Measurements from ENCODE around the gene DOC2B. TPM values are rescaled to one million over a fixed set of nuclear protein-coding genes. Genes with fewer than 3 reads are reported as not detected.
"Not testable (repeated sequence)": the region's sequence is repeated elsewhere in the genome, so short reads cannot be mapped to it uniquely, and the experiment has no call there.

Gene DOC2B
- total RNA-seq, 4 donors from 2014 or later = 2.0 to 8.7 (median 5.2) TPM

DNA sequence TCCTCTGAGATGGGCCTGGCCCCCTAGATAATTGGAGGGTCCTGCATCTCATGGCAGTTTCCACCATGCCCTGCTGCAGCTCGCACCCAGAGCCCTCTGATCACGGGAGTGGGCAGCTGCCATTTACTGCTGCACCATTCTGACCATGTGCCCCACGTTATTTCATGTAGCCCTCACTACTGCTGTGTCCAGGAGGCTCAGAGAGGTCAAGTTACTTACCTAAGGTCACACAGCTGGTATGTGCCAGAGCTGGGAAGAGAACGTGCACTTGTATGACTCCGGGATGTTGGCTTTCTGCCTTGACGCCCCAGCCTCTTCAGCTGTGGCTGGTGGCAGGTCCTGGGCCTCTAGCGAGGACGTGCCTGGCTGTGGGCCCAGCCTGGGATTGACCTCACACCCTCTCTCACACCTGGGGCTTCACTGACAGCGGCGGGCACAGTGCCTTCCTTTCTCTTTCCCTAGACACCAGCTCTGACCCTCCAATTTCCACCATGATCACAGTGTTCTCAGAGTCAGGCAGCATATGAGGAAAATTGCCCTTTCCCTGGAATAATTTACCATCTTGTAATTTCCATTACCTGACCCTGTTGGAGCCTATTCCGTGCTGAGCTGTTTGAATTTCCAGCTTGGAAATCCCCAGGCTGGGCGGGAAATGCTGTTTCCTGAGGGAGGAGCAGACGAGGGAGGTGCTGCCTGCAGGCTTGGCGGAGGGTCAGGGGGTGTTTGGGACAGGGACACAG is 18.5 kb upstream of the DOC2B start:
- intact Hi-C loops (cut with DNase I; ENCODE audit: low total_unique reads) = no loop called here
- no peak for DNase-seq (ENCODE audit: low spot score in 2 of 2)
- TF ChIP-seq, protein P1, sequence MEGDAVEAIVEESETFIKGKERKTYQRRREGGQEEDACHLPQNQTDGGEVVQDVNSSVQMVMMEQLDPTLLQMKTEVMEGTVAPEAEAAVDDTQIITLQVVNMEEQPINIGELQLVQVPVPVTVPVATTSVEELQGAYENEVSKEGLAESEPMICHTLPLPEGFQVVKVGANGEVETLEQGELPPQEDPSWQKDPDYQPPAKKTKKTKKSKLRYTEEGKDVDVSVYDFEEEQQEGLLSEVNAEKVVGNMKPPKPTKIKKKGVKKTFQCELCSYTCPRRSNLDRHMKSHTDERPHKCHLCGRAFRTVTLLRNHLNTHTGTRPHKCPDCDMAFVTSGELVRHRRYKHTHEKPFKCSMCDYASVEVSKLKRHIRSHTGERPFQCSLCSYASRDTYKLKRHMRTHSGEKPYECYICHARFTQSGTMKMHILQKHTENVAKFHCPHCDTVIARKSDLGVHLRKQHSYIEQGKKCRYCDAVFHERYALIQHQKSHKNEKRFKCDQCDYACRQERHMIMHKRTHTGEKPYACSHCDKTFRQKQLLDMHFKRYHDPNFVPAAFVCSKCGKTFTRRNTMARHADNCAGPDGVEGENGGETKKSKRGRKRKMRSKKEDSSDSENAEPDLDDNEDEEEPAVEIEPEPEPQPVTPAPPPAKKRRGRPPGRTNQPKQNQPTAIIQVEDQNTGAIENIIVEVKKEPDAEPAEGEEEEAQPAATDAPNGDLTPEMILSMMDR (IDR thresholded peaks at IDR 0.05) = no peak
- TF ChIP-seq POLR2A (IDR thresholded peaks at IDR 0.05) = no peak
- H3K4me3 ChIP-seq (ENCODE audit: low read depth, poor library complexity, severe bottlenecking) = no peak overlapping the region
- WGBS, 2 donors = 30 to 39% methylated on average over 14 of the region's 14 CpGs

GRCh38 chr17:199191-199604 is 17.7 kb upstream of the DOC2B start:
- no peak for DNase-seq (ENCODE audit: low spot score in 2 of 2)
- WGBS, 2 donors = 12 to 18% methylated on average over 8 of the region's 8 CpGs
- intact Hi-C loops (cut with DNase I; ENCODE audit: low total_unique reads) = no loop called here
- no peak overlapping the region for H3K4me3 ChIP-seq (ENCODE audit: low read depth, poor library complexity, severe bottlenecking)
- no peak for TF ChIP-seq POLR2A (IDR thresholded peaks at IDR 0.05)
- TF ChIP-seq, protein P1 (IDR thresholded peaks at IDR 0.05) = no peak

GRCh38 chr17:198225-198624 is 16.8 kb upstream of the DOC2B start:
- H3K4me3 ChIP-seq (ENCODE audit: low read depth, poor library complexity, severe bottlenecking); intact Hi-C loops (cut with DNase I; ENCODE audit: low total_unique reads); DNase-seq (ENCODE audit: low spot score in 2 of 2): not testable (repeated sequence)

DNA sequence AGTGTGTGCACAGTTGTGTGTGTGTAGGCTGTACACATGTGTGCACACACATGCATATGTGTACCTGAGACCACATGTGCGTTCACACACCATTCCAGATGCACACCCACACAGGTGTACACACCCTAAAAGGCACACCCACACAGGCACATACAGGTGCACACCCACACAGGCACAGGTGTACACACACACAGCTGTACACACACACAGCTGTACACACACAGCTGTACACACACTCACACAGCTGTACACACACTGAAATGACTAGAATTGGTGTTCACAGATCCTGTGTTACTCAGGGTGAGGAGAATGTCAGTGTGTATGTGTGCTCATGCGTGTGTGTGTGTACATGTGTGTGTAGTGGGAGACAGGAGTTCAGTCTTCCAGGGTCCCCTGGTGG is 15.9 kb upstream of the DOC2B start:
- H3K4me3 ChIP-seq (ENCODE audit: low read depth, poor library complexity, severe bottlenecking) = no peak overlapping the region
- TF ChIP-seq POLR2A (IDR thresholded peaks at IDR 0.05) = no peak
- TF ChIP-seq, protein P1 (IDR thresholded peaks at IDR 0.05) = no peak
- intact Hi-C loops (cut with DNase I; ENCODE audit: low total_unique reads) = no loop called here
- 82 to 87% methylated on average over 2 of the region's 2 CpGs for WGBS, 2 donors
- DNase-seq (ENCODE audit: low spot score in 2 of 2) = no peak

More at GRCh38 chr17:198225-198624, 16.8 kb upstream of the DOC2B start:
- 89 to 96% methylated on average over 15 of the region's 15 CpGs for WGBS, 2 donors

DNA sequence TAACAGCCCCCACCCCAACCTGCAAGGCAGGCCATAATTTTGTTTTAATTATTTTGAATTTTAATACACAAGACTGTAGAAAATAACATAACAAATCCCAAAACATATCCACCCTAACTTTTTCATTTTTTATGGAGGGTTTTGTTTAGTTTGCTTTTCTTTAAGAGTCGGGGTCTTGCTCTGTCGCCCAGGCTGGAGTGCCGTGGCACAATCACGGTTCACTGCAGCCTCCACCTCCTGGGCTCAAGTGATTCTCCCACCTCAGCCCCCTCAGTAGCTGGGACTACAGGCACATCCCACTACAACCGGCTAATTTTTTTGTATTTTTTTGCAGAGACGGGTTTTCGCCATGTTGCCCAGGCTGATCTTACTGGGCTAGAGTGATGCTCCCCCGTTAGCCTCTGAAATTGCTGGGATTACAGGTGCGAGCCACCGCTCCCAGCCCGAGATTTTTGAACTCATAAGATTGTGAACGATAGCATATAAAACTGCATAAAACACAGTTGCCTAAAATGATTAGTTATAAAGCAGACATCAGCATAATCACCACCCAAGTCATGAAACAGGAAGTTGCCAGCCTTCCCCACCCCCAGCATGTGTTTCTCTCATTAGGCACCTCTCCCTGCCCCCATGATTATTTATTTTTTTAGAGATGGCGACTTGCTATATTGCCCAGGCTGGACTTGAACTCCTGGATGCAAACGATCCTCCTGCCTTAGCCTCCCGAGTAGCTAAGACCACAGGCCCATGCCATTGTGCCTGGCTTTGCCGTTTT is 13.6 kb upstream of the DOC2B start:
- intact Hi-C loops (cut with DNase I; ENCODE audit: low total_unique reads) = no loop called here
- TF ChIP-seq, protein P1 (IDR thresholded peaks at IDR 0.05) = no peak
- TF ChIP-seq POLR2A (IDR thresholded peaks at IDR 0.05) = no peak
- 73 to 77% methylated on average over 16 of the region's 16 CpGs for WGBS, 2 donors
- no peak for DNase-seq (ENCODE audit: low spot score in 2 of 2)
- H3K4me3 ChIP-seq (ENCODE audit: low read depth, poor library complexity, severe bottlenecking) = no peak overlapping the region

Measured in lower leg skin (tissue), 4 donors.